Measurements from ENCODE around the gene WDR70. TPM values are rescaled to one million over a fixed set of nuclear protein-coding genes. Genes with fewer than 3 reads are reported as not detected.

WDR70 gene
- total RNA-seq, 2 donors from 2014 or later, result 25.9 to 27.0 TPM

- H3K36me3 ChIP-seq (replicated peaks in 1 of 2; ENCODE audit: insufficient read depth in 1 of 2, low read depth in 2 of 2), result no peaks in the 10 kb centered on the region
- WGBS, 2 donors, result 74 to 91% methylated on average over 2 of the region's 2 CpGs
- TF ChIP-seq POLR2A (IDR thresholded peaks at IDR 0.05), result no peak
- TF ChIP-seq CTCF (IDR thresholded peaks at IDR 0.05), result no peak
- H3K9me3 ChIP-seq, result no peaks in the 10 kb centered on the region
- H3K27me3 ChIP-seq, result no peaks in the 10 kb centered on the region
- ATAC-seq (no peak), DNase-seq (no peak)
- H3K27ac ChIP-seq, result no peak overlapping the region
- no peaks in the 10 kb centered on the region for H3K4me1 ChIP-seq
- no peak overlapping the region for H3K4me3 ChIP-seq
- intact Hi-C loops (cut with DNase I), result no loop called here
Measured at GRCh38 chr5:37495210-37495609, 116.1 kb downstream of the WDR70 start.

DNA sequence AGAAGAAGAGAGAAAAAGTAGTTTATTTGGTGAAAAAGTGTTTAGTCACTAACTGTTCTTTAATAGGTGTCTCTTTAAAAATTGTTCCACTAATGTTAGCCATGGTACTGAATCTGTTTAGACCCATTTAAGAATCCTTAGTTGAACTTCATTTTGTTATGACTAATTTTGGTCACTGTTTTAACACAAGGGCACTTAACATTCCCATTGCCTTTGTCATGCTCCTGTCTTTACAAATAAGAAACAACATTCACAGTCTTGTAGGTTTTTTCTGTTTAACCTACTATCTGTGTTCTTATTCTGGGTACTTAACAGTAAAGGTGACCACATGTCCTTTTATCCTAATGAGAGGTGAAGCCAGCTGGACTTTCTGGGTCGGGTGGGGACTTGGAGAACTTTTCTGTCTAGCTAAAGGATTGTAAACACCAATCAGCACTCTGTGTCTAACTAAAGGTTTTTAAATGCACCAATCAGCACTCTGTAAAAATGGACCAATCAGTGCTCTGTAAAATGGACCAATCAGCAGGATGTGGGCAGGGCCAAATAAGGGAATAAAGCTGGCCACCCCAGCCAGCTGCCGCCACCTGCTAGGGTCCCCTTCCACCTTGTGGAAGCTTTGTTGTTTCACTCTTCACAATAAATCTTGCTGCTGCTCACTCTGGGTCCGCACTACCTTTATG lies 116.7 kb downstream of the WDR70 start:
- H3K4me1 ChIP-seq, result no peaks in the 10 kb centered on the region
- H3K27me3 ChIP-seq, result no peaks in the 10 kb centered on the region
- no peaks in the 10 kb centered on the region for H3K36me3 ChIP-seq (replicated peaks in 1 of 2; ENCODE audit: insufficient read depth in 1 of 2, low read depth in 2 of 2)
- H3K27ac ChIP-seq, result no peak overlapping the region
- intact Hi-C loops (cut with DNase I), result no loop called here
- TF ChIP-seq POLR2A (IDR thresholded peaks at IDR 0.05) (no peak), CTCF (IDR thresholded peaks at IDR 0.05) (no peak)
- no peak overlapping the region for H3K4me3 ChIP-seq
- ATAC-seq (no peak), DNase-seq (no peak)
- no peaks in the 10 kb centered on the region for H3K9me3 ChIP-seq
- WGBS, 2 donors, result 86 to 94% methylated on average over 3 of the region's 3 CpGs

DNA sequence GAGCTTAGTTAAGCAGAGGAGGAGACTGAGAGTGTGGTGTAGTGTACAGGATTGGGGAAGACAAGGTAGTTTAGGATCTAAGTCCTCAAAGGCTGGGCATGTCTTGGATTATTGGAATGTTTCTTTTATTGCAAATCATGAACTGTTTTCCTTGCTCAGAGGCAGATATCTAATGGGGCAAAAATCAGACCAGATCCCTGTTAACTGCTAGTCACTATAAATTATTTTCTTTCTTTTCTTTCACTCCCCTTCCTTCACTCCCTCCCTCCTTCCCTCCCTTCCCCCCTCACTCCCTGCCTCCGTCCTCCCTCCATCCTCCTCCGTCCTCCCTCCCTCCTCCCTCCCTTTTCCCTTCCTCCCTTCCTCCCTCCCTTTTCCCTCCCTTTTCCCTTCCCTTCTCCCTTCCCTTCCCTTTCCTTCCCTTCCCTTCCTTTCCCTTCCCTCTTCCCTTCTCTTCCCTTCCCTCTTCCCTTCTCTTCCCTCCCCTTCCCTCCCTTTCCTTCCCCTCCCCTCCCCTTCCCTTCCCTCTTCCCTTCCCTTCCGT lies 117.9 kb downstream of the WDR70 start:
- no peaks in the 10 kb centered on the region for H3K4me1 ChIP-seq
- no peaks in the 10 kb centered on the region for H3K36me3 ChIP-seq (replicated peaks in 1 of 2; ENCODE audit: insufficient read depth in 1 of 2, low read depth in 2 of 2)
- ATAC-seq (no peak), DNase-seq (no peak)
- 88 to 96% methylated on average over 3 of the region's 3 CpGs for WGBS, 2 donors
- no peak overlapping the region for H3K27ac ChIP-seq
- intact Hi-C loops (cut with DNase I), result no loop called here
- H3K27me3 ChIP-seq, result no peaks in the 10 kb centered on the region
- no peak overlapping the region for H3K4me3 ChIP-seq
- TF ChIP-seq CTCF (IDR thresholded peaks at IDR 0.05) (no peak), POLR2A (IDR thresholded peaks at IDR 0.05) (no peak)
- no peaks in the 10 kb centered on the region for H3K9me3 ChIP-seq

DNA sequence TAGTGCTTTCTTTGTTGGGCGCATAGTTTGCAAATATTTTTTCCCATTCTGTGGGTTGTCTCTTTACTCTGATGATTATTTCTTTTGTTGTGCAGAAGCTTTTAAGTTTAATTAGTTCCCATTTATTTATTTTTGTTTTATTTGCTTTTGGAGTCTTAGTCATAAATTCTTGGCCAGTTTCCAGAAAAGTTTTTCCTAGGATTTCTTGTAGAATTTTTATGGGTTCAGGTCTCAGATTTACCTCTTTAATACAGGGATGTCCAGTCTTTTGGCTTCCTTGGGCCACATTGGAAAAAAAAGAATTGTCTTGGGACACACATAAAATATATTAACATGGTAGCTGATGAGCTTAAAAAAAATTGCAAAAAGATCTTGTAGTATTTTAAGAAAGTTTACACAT lies 122.0 kb downstream of the WDR70 start:
- ATAC-seq, result no peak
- Histone ChIP-seq H3K36me3 (replicated peaks in 1 of 2; ENCODE audit: insufficient read depth in 1 of 2, low read depth in 2 of 2) (no peaks in the 10 kb centered on the region), H3K4me3 (no peak overlapping the region), H3K27ac (no peak overlapping the region), H3K9me3 (no peaks in the 10 kb centered on the region), H3K27me3 (no peaks in the 10 kb centered on the region), H3K4me1 (no peaks in the 10 kb centered on the region)
- TF ChIP-seq POLR2A (IDR thresholded peaks at IDR 0.05), result no peak
- TF ChIP-seq CTCF (IDR thresholded peaks at IDR 0.05), result no peak
- intact Hi-C loops (cut with DNase I), result no loop called here
- WGBS, 2 donors, result 96 to 100% methylated on average over 1 of the region's 1 CpG
- DNase-seq, result no peak

DNA sequence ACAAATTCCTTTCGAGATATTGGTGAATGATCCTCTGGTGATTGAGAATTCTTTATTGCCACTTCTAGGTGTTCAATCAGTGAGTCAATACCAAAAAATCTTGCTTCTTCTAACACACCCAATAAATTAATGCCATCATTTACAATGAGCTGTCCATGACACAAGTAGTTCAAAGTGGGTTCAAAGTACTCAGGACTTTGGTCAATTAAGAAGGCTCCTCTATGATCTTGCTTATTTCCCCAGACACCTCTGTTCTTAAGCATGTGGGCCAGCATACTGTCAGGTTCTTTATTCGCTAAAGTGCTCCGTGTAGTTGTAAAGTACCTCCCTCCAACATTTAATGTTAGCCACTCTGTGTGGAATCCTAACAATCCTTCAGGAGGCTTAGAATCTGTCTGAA lies 127.1 kb downstream of the WDR70 start:
- no peak for ATAC-seq
- intact Hi-C loops (cut with DNase I), result no loop called here
- TF ChIP-seq POLR2A (IDR thresholded peaks at IDR 0.05) (no peak), CTCF (IDR thresholded peaks at IDR 0.05) (no peak)
- DNase-seq, result no peak
- H3K4me3 ChIP-seq, result no peak overlapping the region
- WGBS, 2 donors, result 95 to 98% methylated on average over 3 of the region's 3 CpGs
- H3K27ac ChIP-seq, result no peak overlapping the region
- no peaks in the 10 kb centered on the region for H3K4me1 ChIP-seq
- H3K27me3 ChIP-seq, result no peaks in the 10 kb centered on the region
- no peaks in the 10 kb centered on the region for H3K36me3 ChIP-seq (replicated peaks in 1 of 2; ENCODE audit: insufficient read depth in 1 of 2, low read depth in 2 of 2)
- H3K9me3 ChIP-seq, result no peaks in the 10 kb centered on the region
